GM21515 (cell line): ENCODE results near the gene PCSK5.
"Not testable (repeated sequence)": the region's sequence is repeated elsewhere in the genome, so short reads cannot be mapped to it uniquely, and the experiment has no call there.

Experiments
- ATAC-seq: cut with Tn5 transposase; IDR thresholded peaks from one replicate; pipeline ENCODE4 v1.9.1; 2021; ENCODE audit not compliant: unreplicated experiment

Gene PCSK5

GRCh38 chr9:75889577-75889976 lies 896 bp upstream of the PCSK5 start:
- ATAC-seq: no peak

GRCh38 chr9:75889977-75890471 lies 449 bp upstream of the PCSK5 start:
- ATAC-seq: no peak

- ATAC-seq: no peak
Measured at GRCh38 chr9:75891277-75891741, 836 bp downstream of the PCSK5 start.

GRCh38 chr9:75891771-75892215 lies 1.3 kb downstream of the PCSK5 start:
- no peak for ATAC-seq

GRCh38 chr9:75892216-75892911 lies 1.9 kb downstream of the PCSK5 start:
- ATAC-seq: no peak

GRCh38 chr9:75893106-75893505 lies 2.6 kb downstream of the PCSK5 start:
- ATAC-seq: no peak

GRCh38 chr9:75894566-75894965 lies 4.1 kb downstream of the PCSK5 start:
- no peak for ATAC-seq

- ATAC-seq: no peak
Measured at GRCh38 chr9:75895112-75895511, 4.6 kb downstream of the PCSK5 start.

- no peak for ATAC-seq
Measured at GRCh38 chr9:75896193-75896592, 5.7 kb downstream of the PCSK5 start.

- not testable (repeated sequence) for ATAC-seq
Measured at GRCh38 chr9:75900893-75901524, 10.5 kb downstream of the PCSK5 start.

GRCh38 chr9:75903785-75904360 lies 13.4 kb downstream of the PCSK5 start:
- no peak for ATAC-seq

- ATAC-seq: no peak
Measured at GRCh38 chr9:75904364-75904763, 13.9 kb downstream of the PCSK5 start.

GRCh38 chr9:75906531-75906930 lies 16.1 kb downstream of the PCSK5 start:
- no peak for ATAC-seq

- ATAC-seq: no peak
Measured at GRCh38 chr9:75907329-75907728, 16.9 kb downstream of the PCSK5 start.

GRCh38 chr9:75907923-75908322 lies 17.4 kb downstream of the PCSK5 start:
- no peak for ATAC-seq

GRCh38 chr9:75909776-75910175 lies 19.3 kb downstream of the PCSK5 start:
- ATAC-seq: no peak

GRCh38 chr9:75910731-75911130 lies 20.3 kb downstream of the PCSK5 start:
- no peak for ATAC-seq

- no peak for ATAC-seq
Measured at GRCh38 chr9:75911390-75911789, 20.9 kb downstream of the PCSK5 start.

- no peak for ATAC-seq
Measured at GRCh38 chr9:75912951-75913350, 22.5 kb downstream of the PCSK5 start.

GRCh38 chr9:75914002-75914401 lies 23.5 kb downstream of the PCSK5 start:
- ATAC-seq: no peak

GRCh38 chr9:75914883-75915452 lies 24.5 kb downstream of the PCSK5 start:
- ATAC-seq: no peak

- no peak for ATAC-seq
Measured at GRCh38 chr9:75918154-75918553, 27.7 kb downstream of the PCSK5 start.
